ENCODE measurements around the gene TASL. TPM values are rescaled to one million over a fixed set of nuclear protein-coding genes. Genes with fewer than 3 reads are reported as not detected.

The TASL gene
- total and polyA plus RNA-seq, 2 of the 8 experiments (the other 6 are each of a cell fraction or from before 2014, with no cell fraction given): not detected

DNA sequence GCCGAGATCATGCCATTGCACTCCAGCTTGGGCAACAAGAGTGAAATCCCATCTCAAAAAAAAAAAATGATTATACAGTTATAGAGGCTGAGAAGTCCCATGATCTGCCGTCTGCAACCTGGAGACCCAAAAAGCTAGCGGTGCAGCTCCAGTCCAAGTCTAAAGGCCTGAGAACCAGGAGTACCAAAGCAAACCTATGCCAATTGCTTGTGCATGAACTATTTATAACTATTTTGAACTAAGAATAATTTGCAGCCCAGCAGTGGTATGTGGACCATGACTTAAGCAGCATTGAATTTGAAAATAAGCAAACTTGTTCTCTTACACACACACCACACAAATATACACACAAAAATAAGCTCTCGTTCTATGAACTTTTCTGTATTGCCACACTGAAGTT lies 51.8 kb downstream of the TASL start:
- no peaks in the 10 kb centered on the region for H3K4me1 ChIP-seq (replicated peaks in 1 of 4; ENCODE audit: control insufficient read depth in 3 of 4, insufficient read depth in 4 of 4, low read length in 3 of 4)
- H3K79me1 ChIP-seq (ENCODE audit: low read depth, low read length): no peaks in the 10 kb centered on the region
- DNase-seq (ENCODE audit: low read depth in 1 of 2, low spot score in 2 of 2) (no peak), FAIRE-seq (no peak)
- H3K23me2 ChIP-seq (ENCODE audit: low read depth, low read length): no peaks in the 10 kb centered on the region
- no peak overlapping the region for H2BK5ac ChIP-seq (ENCODE audit: low read depth, low read length)
- no peaks in the 10 kb centered on the region for H3K36me3 ChIP-seq (ENCODE audit: control insufficient read depth in 2 of 4, insufficient read depth in 4 of 4, low read length in 3 of 4)
- no peaks in the 10 kb centered on the region for H3K27me3 ChIP-seq (replicated peaks in 1 of 4; ENCODE audit: control insufficient read depth in 3 of 4, extremely low read depth in 1 of 4, insufficient read depth in 3 of 4, low read length in 3 of 4)
- no peak overlapping the region for H3K18ac ChIP-seq (ENCODE audit: extremely low read depth, low read length)
- H3K4ac ChIP-seq (replicated peaks; ENCODE audit: insufficient read length, low read depth, low read length): no peak overlapping the region
- CTCF ChIA-PET (ENCODE audit: partially characterized antibody): interaction anchor here (0.8 kb wide), 1 partner anchor 250 kb away, joined by 4 read pairs; no protein-coding TSS in a partner anchor
- H3K14ac ChIP-seq (ENCODE audit: insufficient read length): no peak overlapping the region
- no peak overlapping the region for H4K5ac ChIP-seq (ENCODE audit: insufficient read length, low read depth, low read length)
- no peaks in the 10 kb centered on the region for H3K9me3 ChIP-seq (ENCODE audit: insufficient read depth in 2 of 2, low read depth in 1 of 2, low read length in 1 of 2)
- H2BK12ac ChIP-seq (ENCODE audit: low read depth, low read length): no peak overlapping the region
- no peak overlapping the region for H4K8ac ChIP-seq (ENCODE audit: extremely low read depth, insufficient read depth, low read length)
- no peaks in the 10 kb centered on the region for H4K20me1 ChIP-seq (replicated peaks in 1 of 2; ENCODE audit: control insufficient read depth in 1 of 2, insufficient read depth in 2 of 2, low read length in 2 of 2)
- H3K79me2 ChIP-seq (ENCODE audit: control insufficient read depth in 1 of 2, insufficient read depth in 2 of 2, low read length in 2 of 2): no peaks in the 10 kb centered on the region
- H3K27ac ChIP-seq (ENCODE audit: low read depth, low read length): no peak overlapping the region
- H2AFZ ChIP-seq (ENCODE audit: low read length): no peak overlapping the region
- POLR2A ChIA-PET (ENCODE audit: partially characterized antibody): no interaction called here
- no peak overlapping the region for H4K91ac ChIP-seq (replicated peaks; ENCODE audit: insufficient read length, low read length)
- no peak overlapping the region for H2AK5ac ChIP-seq (ENCODE audit: low read depth, low read length)
- H3K4me2 ChIP-seq (ENCODE audit: insufficient read depth in 1 of 2, low read depth in 2 of 2, low read length in 2 of 2): no peak overlapping the region
- no peak overlapping the region for H3K23ac ChIP-seq (ENCODE audit: insufficient read length)
- whole genome bisulfite sequencing, 2 experiments (ENCODE audit: extremely low coverage in 1 of 2, insufficient coverage in 1 of 2, insufficient read length in 1 of 2, insufficient replicate concordance in 2 of 2, low coverage in 1 of 2, low lambda C conversion rate in 2 of 2, missing lambda C conversion rate in 1 of 2): 100% methylated on average over 3 of the region's 4 CpGs; no CpG with 5 or more reads in 1 of the 2 experiments
- H3K56ac ChIP-seq (replicated peaks; ENCODE audit: insufficient read length, low read depth, low read length): no peak overlapping the region
- no peak overlapping the region for H2BK20ac ChIP-seq (ENCODE audit: low read length)
- H2BK15ac ChIP-seq (ENCODE audit: low read length): no peak overlapping the region
- H2BK120ac ChIP-seq (replicated peaks; ENCODE audit: low read depth, low read length): no peak overlapping the region
- H3K4me3 ChIP-seq (ENCODE audit: extremely low read depth in 1 of 4, insufficient read depth in 2 of 4, low read depth in 3 of 4, low read length in 4 of 4): no peak overlapping the region
- no peak overlapping the region for H3K9ac ChIP-seq (replicated peaks in 1 of 4; ENCODE audit: extremely low read depth in 1 of 4, low read depth in 3 of 4, low read length in 3 of 4)
- TF ChIP-seq PHF8 (conservative IDR thresholded peaks at IDR 0.05; ENCODE audit: low read depth, low read length) (no peak), EZH2 (IDR thresholded peaks at IDR 0.05; ENCODE audit: low read depth, low read length, severe bottlenecking) (no peak), JUND (IDR thresholded peaks at IDR 0.05; ENCODE audit: low read length) (no peak), CHD2 (IDR thresholded peaks at IDR 0.05; ENCODE audit: low read length) (no peak), MAFK (IDR thresholded peaks at IDR 0.05; ENCODE audit: low read depth, low read length) (no peak)
